IMR-90 (cell line): ENCODE measurements around the gene GPR82. TPM values are rescaled to one million over a fixed set of nuclear protein-coding genes. Genes with fewer than 3 reads are reported as not detected.

Experiments used
- ATAC-seq: fragments of 200-7000 bp; cut with Tn5 transposase; 2 replicates; pipeline ENCODE4 v1.9.1; 2020; ENCODE audit warnings: low read depth, mild to moderate bottlenecking, moderate library complexity
- BruUV-seq: library from RNA; stranded (reverse); fragments of 400-500 nt; replicated peaks from 2 replicates; lab custom pipeline; 2021; lab: Mats Ljungman, UMichigan
- CTCF ChIA-PET: fragments of 300-600 bp; formaldehyde crosslinking; extraction: SDS; loops from one replicate; lab custom pipeline; 2021; ENCODE audit warnings: antibody characterized with exemption; lab: Yijun Ruan, JAX
- POLR2A ChIA-PET: fragments of 300-600 bp; sonication (Branson Sonifier 250); formaldehyde crosslinking; loops from one replicate; lab custom pipeline; 2022; ENCODE audit warnings: antibody characterized with exemption; ENCODE audit not compliant: unreplicated experiment; lab: Charles Lee
- DNase-seq: peaks from one replicate; pipeline ENCODE4 v3.0.0; 2013
- H2AFZ ChIP-seq: replicated peaks from 2 replicates; pipeline ENCODE3; 2013; ENCODE audit warnings: low read length, mild to moderate bottlenecking; ENCODE audit not compliant: poor library complexity
- H2AK5ac ChIP-seq: 2 replicates; pipeline ENCODE4 v1.6.1; 2013; ENCODE audit warnings: low read depth, low read length, inconsistent platforms
- H2AK9ac ChIP-seq: replicated peaks from 2 replicates; pipeline ENCODE3; 2013; ENCODE audit warnings: mild to moderate bottlenecking, low read depth, low read length, moderate library complexity; ENCODE audit not compliant: poor library complexity
- H2BK120ac ChIP-seq: 2 replicates; pipeline ENCODE4 v1.6.1; 2013; ENCODE audit warnings: low read depth, low read length, inconsistent platforms
- H2BK15ac ChIP-seq: 3 replicates; pipeline ENCODE4 v1.6.1; 2013; ENCODE audit warnings: low read depth, low read length, inconsistent platforms
- H2BK20ac ChIP-seq: 2 replicates; pipeline ENCODE4 v1.6.1; 2013; ENCODE audit warnings: low read depth, mild to moderate bottlenecking, inconsistent platforms, low read length, moderate library complexity
- H2BK5ac ChIP-seq: 2 replicates; pipeline ENCODE4 v1.6.1; 2013; ENCODE audit warnings: mild to moderate bottlenecking, low read depth, low read length, inconsistent platforms; ENCODE audit not compliant: poor library complexity, severe bottlenecking
- H3K14ac ChIP-seq: replicated peaks from 2 replicates; pipeline ENCODE4 v1.6.1; 2013; ENCODE audit warnings: low read depth, low read length, inconsistent platforms
- H3K18ac ChIP-seq: 2 replicates; pipeline ENCODE4 v1.6.1; 2013; ENCODE audit warnings: low read depth, low read length, control low read depth
- H3K23ac ChIP-seq: 2 replicates; pipeline ENCODE4 v1.6.1; 2013; ENCODE audit warnings: low read depth, low read length, inconsistent platforms
- H3K27ac ChIP-seq: 2 replicates; pipeline ENCODE4 v1.5.1; 2013; ENCODE audit warnings: mild to moderate bottlenecking, control low read depth, low read length; ENCODE audit not compliant: insufficient read depth
- H3K27me3 ChIP-seq: 2 replicates; pipeline ENCODE4 v1.6.1; 2013; ENCODE audit warnings: low read length; ENCODE audit not compliant: control insufficient read depth, insufficient read depth
- H3K36me3 ChIP-seq: 2 replicates; pipeline ENCODE4 v1.6.1; 2013; ENCODE audit warnings: low read length, mixed read lengths; ENCODE audit not compliant: control insufficient read depth, insufficient read depth
- H3K4ac ChIP-seq: 2 replicates; pipeline ENCODE4 v1.6.1; 2013; ENCODE audit warnings: low read depth, low read length, inconsistent platforms
- H3K4me1 ChIP-seq: 2 replicates; pipeline ENCODE4 v1.6.1; 2013; ENCODE audit warnings: low read length, mixed read lengths; ENCODE audit not compliant: control insufficient read depth, insufficient read depth
- H3K4me2 ChIP-seq: 2 replicates; pipeline ENCODE4 v1.6.1; 2013; ENCODE audit warnings: low read depth, mild to moderate bottlenecking, control low read depth, low read length, moderate library complexity
- H3K4me3 ChIP-seq: 2 replicates; pipeline ENCODE4 v1.5.1; 2013; ENCODE audit warnings: low read depth, mild to moderate bottlenecking, control low read depth, low read length, moderate library complexity; ENCODE audit not compliant: insufficient read depth
- H3K56ac ChIP-seq: 2 replicates; pipeline ENCODE4 v1.6.1; 2013; ENCODE audit warnings: low read length, inconsistent platforms; ENCODE audit not compliant: insufficient read depth; ENCODE audit errors: extremely low read depth
- H3K79me1 ChIP-seq, 2 experiments: 2 replicates each; pipeline ENCODE4 v1.6.1; 2013; ENCODE audit warnings: low read length in 2 of 2, inconsistent platforms in 1 of 2, low read depth in 1 of 2
- H3K9ac ChIP-seq: 2 replicates; pipeline ENCODE4 v1.6.1; 2013; ENCODE audit warnings: low read depth, low read length, control low read depth
- H3K9me1 ChIP-seq: 2 replicates; pipeline ENCODE4 v1.6.1; 2013; ENCODE audit warnings: low read length, inconsistent platforms; ENCODE audit not compliant: insufficient read depth
- H3K9me3 ChIP-seq: 2 replicates; pipeline ENCODE4 v1.6.1; 2013; ENCODE audit warnings: low read length; ENCODE audit not compliant: control insufficient read depth, insufficient read depth
- H4K20me1 ChIP-seq: 2 replicates; pipeline ENCODE4 v1.6.1; 2013; ENCODE audit warnings: low read length, inconsistent platforms; ENCODE audit not compliant: insufficient read depth
- H4K5ac ChIP-seq: 2 replicates; pipeline ENCODE4 v1.6.1; 2013; ENCODE audit warnings: mild to moderate bottlenecking, low read depth, low read length, control low read depth
- H4K8ac ChIP-seq, 2 experiments: 2 replicates each; pipeline ENCODE4 v1.6.1; 2013; ENCODE audit warnings: low read depth in 2 of 2, low read length in 2 of 2, control low read depth in 1 of 2, inconsistent platforms in 1 of 2
- H4K91ac ChIP-seq: 2 replicates; pipeline ENCODE4 v1.6.1; 2013; ENCODE audit warnings: low read depth, low read length, inconsistent platforms; ENCODE audit not compliant: insufficient read depth
- BHLHE40 ChIP-seq: fragments of 150-350 bp; IDR thresholded peaks from 2 replicates; pipeline ENCODE4 v1.6.1; 2016; ENCODE audit warnings: mild to moderate bottlenecking, low read depth, low read length
- MXI1 ChIP-seq: IDR thresholded peaks from 2 replicates; pipeline ENCODE4 v1.6.1; 2012; ENCODE audit warnings: low read depth, mild to moderate bottlenecking, low read length, moderate library complexity, borderline replicate concordance
- POLR2A ChIP-seq: IDR thresholded peaks from 2 replicates; pipeline ENCODE4 v1.6.1; 2012; ENCODE audit warnings: mild to moderate bottlenecking, low read depth, low read length
- WGBS, 2 experiments: methylation state at CpG; one replicate each; pipeline versions ENCODE4 v1.1.5 to v1.1.7; 2013; ENCODE audit warnings: missing lambda C conversion rate in 2 of 2; ENCODE audit not compliant: insufficient read length in 1 of 2; ENCODE audit errors: extremely low coverage in 2 of 2; 5-methylcytosine and 5-hydroxymethylcytosine counted together
- dilution Hi-C: fragments of 300-500 bp; cut with HindIII; formaldehyde crosslinking; loops from one replicate; pipeline ENCODE4 v1.14.3; 2018; ENCODE audit warnings: low sequenced_read_pairs; ENCODE audit not compliant: unreplicated experiment
- in situ Hi-C: fragments of 300-500 bp; cut with MboI; formaldehyde crosslinking; loops from 3 replicates; pipeline ENCODE4 v1.14.3; 2019; ENCODE audit warnings: low sequenced_read_pairs, inconsistent platforms, mixed read lengths
- intact Hi-C: fragments of 100-400 bp; cut with micrococcal nuclease; formaldehyde crosslinking; loops from 2 replicates; pipeline ENCODE4 v1.10.0; 2022
- polyA plus RNA-seq, 3 experiments: library from polyadenylated mRNA; depleted of rRNA; stranded (reverse); fragments of >200 nt; gene quantifications; 2 replicates each; pipeline ENCODE4 v1.2.3, GENCODE V29; 2012; ENCODE audit warnings: low replicate concordance in 1 of 3
- total RNA-seq: library from RNA; depleted of rRNA; stranded (reverse); fragments of >200 nt; gene quantifications from 2 replicates; pipeline ENCODE4 v1.2.3, GENCODE V29; 2012
- TF ChIP-seq, protein P1 (sequence below): conservative IDR thresholded peaks from 2 replicates; pipeline ENCODE4 v1.5.1; 2012; ENCODE audit warnings: mild to moderate bottlenecking, low read depth, low read length, improper control_type of control experiment
- TF ChIP-seq, protein P2 (sequence below): fragments of 150-350 bp; IDR thresholded peaks from 2 replicates; pipeline ENCODE4 v1.6.1; 2017; ENCODE audit warnings: mild to moderate bottlenecking, antibody characterized with exemption, low read length, low read depth

The GPR82 gene
- total and polyA plus RNA-seq, 2 of the 4 experiments (the other 2 are of a cell fraction): not detected

DNA sequence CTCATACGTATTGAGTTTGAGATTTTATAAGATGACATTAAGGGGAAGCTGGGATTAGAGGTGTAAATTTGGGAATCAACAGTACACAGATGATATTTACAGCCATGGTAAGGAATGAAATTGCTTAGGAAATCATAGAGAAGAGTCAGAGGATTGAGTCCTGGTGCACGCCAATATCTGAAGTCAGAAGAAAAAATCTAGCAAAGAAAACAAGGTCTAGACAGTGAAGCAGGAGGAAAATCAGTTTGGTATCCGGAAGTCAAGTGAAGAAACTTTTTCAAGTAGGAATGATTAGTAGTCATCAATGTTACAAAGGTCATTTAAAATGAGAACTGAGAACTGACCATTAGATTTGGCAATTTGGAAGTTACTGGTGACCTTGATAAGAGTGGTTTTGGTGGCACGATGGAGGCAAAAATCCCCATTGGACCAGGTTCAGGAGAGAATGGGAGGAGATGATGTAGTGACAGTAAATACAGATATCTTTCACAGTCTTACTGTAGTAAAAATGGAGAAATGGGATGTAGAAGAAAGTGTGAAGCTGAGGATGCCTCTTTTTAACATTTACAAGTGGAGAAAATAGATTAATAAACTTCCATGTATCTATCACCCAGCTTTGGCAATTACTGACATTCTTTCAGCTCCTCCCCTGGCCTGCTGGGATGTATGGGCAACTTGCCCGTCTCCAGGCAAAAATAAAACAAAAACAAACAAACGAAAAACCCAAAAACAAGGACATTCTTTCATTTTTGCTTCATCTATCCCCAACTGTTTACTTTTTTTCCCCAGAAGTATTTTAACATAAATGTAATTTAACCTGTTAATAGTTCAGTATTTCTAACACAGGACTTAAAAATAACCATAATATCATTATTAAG, 46.6 kb upstream of the GPR82 start:
- Histone ChIP-seq H2BK15ac (no peak overlapping the region), H2AK9ac (no peak overlapping the region)

More for the DNA sequence above, 46.6 kb upstream of the GPR82 start:
- H4K20me1 ChIP-seq: no peaks in the 10 kb centered on the region
- no peaks in the 10 kb centered on the region for H3K9me3 ChIP-seq
- no peak overlapping the region for H2BK20ac ChIP-seq
- in situ Hi-C loops: no loop called here
- no peak overlapping the region for H4K91ac ChIP-seq
- no peak for DNase-seq
- ChIA-PET CTCF (no interaction called here), POLR2A (interaction anchor here (0.6 kb wide), 1 partner anchor 18 kb away, joined by 3 read pairs; no protein-coding TSS in a partner anchor)
- no peak overlapping the region for H3K4me2 ChIP-seq
- H3K4ac ChIP-seq: no peak overlapping the region
- no peak overlapping the region for H2AFZ ChIP-seq
- H2AK5ac ChIP-seq: no peak overlapping the region
- H3K27ac ChIP-seq: no peak overlapping the region
- intact Hi-C loops: no loop called here
- no peak overlapping the region for H3K56ac ChIP-seq
- TF ChIP-seq BHLHE40 (no peak), MXI1 (no peak), POLR2A (no peak)
- TF ChIP-seq, protein P1, sequence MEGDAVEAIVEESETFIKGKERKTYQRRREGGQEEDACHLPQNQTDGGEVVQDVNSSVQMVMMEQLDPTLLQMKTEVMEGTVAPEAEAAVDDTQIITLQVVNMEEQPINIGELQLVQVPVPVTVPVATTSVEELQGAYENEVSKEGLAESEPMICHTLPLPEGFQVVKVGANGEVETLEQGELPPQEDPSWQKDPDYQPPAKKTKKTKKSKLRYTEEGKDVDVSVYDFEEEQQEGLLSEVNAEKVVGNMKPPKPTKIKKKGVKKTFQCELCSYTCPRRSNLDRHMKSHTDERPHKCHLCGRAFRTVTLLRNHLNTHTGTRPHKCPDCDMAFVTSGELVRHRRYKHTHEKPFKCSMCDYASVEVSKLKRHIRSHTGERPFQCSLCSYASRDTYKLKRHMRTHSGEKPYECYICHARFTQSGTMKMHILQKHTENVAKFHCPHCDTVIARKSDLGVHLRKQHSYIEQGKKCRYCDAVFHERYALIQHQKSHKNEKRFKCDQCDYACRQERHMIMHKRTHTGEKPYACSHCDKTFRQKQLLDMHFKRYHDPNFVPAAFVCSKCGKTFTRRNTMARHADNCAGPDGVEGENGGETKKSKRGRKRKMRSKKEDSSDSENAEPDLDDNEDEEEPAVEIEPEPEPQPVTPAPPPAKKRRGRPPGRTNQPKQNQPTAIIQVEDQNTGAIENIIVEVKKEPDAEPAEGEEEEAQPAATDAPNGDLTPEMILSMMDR: no peak
- TF ChIP-seq, protein P2, sequence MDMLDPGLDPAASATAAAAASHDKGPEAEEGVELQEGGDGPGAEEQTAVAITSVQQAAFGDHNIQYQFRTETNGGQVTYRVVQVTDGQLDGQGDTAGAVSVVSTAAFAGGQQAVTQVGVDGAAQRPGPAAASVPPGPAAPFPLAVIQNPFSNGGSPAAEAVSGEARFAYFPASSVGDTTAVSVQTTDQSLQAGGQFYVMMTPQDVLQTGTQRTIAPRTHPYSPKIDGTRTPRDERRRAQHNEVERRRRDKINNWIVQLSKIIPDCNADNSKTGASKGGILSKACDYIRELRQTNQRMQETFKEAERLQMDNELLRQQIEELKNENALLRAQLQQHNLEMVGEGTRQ: no peak
- dilution Hi-C loops: no loop called here
- no peak overlapping the region for H2BK120ac ChIP-seq
- no peaks in the 10 kb centered on the region for H3K27me3 ChIP-seq
- H3K14ac ChIP-seq: no peak overlapping the region
- H3K4me1 ChIP-seq: no peaks in the 10 kb centered on the region
- BruUV-seq: no TSS peak
- no peak overlapping the region for H3K18ac ChIP-seq
- no peak for ATAC-seq
- H3K9me1 ChIP-seq: no peaks in the 10 kb centered on the region
- H3K23ac ChIP-seq: no peak overlapping the region
- H3K36me3 ChIP-seq: no peaks in the 10 kb centered on the region
- H3K9ac ChIP-seq: no peak overlapping the region
- H2BK5ac ChIP-seq: no peak overlapping the region
- no peak overlapping the region for H4K5ac ChIP-seq
- H3K4me3 ChIP-seq: no peak overlapping the region
- 67% methylated on average over 1 of the region's 6 CpGs; no CpG with 5 or more reads in 1 of the 2 experiments for WGBS, 2 experiments
- H3K79me1 ChIP-seq: no peaks in the 10 kb centered on the region
- no peak overlapping the region for H4K8ac ChIP-seq
